NB4 (cell line): ENCODE data around the gene LPGAT1.

Experiments
- POLR2A ChIP-seq: IDR thresholded peaks from 2 replicates; pipeline ENCODE4 v1.6.1; 2011; ENCODE audit warnings: mild to moderate bottlenecking; ENCODE audit not compliant: insufficient read length; ENCODE audit errors: extremely low read depth
- TF ChIP-seq, protein P1 (sequence below): IDR thresholded peaks from one replicate; pipeline ENCODE4 v1.5.1; 2012; ENCODE audit warnings: low read depth, low read length
- TF ChIP-seq, protein P2 (sequence below): IDR thresholded peaks from 2 replicates; pipeline ENCODE4 v1.6.1; 2011; ENCODE audit warnings: low read depth, low read length

DNA sequence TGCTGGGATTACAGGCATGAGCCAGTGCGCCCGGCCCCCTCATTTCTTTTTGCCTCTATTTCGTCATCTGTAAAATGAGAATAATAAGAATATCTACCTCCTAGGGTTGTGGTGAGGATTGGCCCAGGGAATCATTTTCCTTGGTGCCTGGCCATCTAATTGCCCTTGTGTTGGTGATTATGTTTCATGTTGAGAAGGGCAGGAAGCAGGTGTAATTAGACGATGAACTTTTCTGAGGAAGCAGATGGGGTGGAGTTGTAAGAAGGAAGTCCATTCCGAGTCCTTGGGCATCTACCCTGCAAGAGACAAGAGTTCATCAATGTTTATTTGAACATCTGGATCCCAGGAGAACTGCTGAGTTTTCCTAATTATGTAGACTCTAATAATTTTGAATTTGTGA is 116.4 kb downstream of the LPGAT1 start:
- TF ChIP-seq, protein P1, sequence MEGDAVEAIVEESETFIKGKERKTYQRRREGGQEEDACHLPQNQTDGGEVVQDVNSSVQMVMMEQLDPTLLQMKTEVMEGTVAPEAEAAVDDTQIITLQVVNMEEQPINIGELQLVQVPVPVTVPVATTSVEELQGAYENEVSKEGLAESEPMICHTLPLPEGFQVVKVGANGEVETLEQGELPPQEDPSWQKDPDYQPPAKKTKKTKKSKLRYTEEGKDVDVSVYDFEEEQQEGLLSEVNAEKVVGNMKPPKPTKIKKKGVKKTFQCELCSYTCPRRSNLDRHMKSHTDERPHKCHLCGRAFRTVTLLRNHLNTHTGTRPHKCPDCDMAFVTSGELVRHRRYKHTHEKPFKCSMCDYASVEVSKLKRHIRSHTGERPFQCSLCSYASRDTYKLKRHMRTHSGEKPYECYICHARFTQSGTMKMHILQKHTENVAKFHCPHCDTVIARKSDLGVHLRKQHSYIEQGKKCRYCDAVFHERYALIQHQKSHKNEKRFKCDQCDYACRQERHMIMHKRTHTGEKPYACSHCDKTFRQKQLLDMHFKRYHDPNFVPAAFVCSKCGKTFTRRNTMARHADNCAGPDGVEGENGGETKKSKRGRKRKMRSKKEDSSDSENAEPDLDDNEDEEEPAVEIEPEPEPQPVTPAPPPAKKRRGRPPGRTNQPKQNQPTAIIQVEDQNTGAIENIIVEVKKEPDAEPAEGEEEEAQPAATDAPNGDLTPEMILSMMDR, result no peak
- no peak for TF ChIP-seq POLR2A
- TF ChIP-seq, protein P2, sequence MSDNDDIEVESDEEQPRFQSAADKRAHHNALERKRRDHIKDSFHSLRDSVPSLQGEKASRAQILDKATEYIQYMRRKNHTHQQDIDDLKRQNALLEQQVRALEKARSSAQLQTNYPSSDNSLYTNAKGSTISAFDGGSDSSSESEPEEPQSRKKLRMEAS, result no peak
